GM19324 (cell line): ENCODE data around the gene ANKRD28.

Source experiments
- ATAC-seq: cut with Tn5 transposase; IDR thresholded peaks from one replicate; pipeline ENCODE4 v1.9.1; 2021; ENCODE audit warnings: mild to moderate bottlenecking, moderate library complexity; ENCODE audit not compliant: unreplicated experiment, low FRiP score

Gene ANKRD28

GRCh38 chr3:15676259-15676658 is 121.5 kb downstream of the ANKRD28 start:
- no peak for ATAC-seq

GRCh38 chr3:15673536-15673935 is 124.2 kb downstream of the ANKRD28 start:
- ATAC-seq: no peak

- no peak for ATAC-seq
These were observed 130.3 kb downstream of the ANKRD28 start for GRCh38 chr3:15667484-15667883.

GRCh38 chr3:15666277-15666676 is 131.5 kb downstream of the ANKRD28 start:
- ATAC-seq: no peak

- no peak for ATAC-seq
These were observed 132.1 kb downstream of the ANKRD28 start for GRCh38 chr3:15665510-15666150.

GRCh38 chr3:15664144-15664543 is 133.6 kb downstream of the ANKRD28 start:
- ATAC-seq: no peak

- no peak for ATAC-seq
These were observed 137.5 kb downstream of the ANKRD28 start for GRCh38 chr3:15660055-15660935.

- ATAC-seq: no peak
These were observed 138.4 kb downstream of the ANKRD28 start for GRCh38 chr3:15659254-15659975.

GRCh38 chr3:15657016-15657415 is 140.8 kb downstream of the ANKRD28 start:
- ATAC-seq: no peak

GRCh38 chr3:15656342-15656741 is 141.4 kb downstream of the ANKRD28 start:
- ATAC-seq: no peak

GRCh38 chr3:15654891-15655290 is 142.9 kb downstream of the ANKRD28 start:
- ATAC-seq: no peak

- ATAC-seq: no peak
These were observed 143.7 kb downstream of the ANKRD28 start for GRCh38 chr3:15654127-15654526.

GRCh38 chr3:15653321-15653720 is 144.5 kb downstream of the ANKRD28 start:
- ATAC-seq: no peak

GRCh38 chr3:15651396-15651795 is 146.4 kb downstream of the ANKRD28 start:
- no peak for ATAC-seq

- no peak for ATAC-seq
These were observed 147.9 kb downstream of the ANKRD28 start for GRCh38 chr3:15649858-15650257.

GRCh38 chr3:15649341-15649740 is 148.4 kb downstream of the ANKRD28 start:
- ATAC-seq: no peak

GRCh38 chr3:15647611-15648167 is 150.1 kb downstream of the ANKRD28 start:
- ATAC-seq: peak; percentile 88

GRCh38 chr3:15646851-15647511 is 150.8 kb downstream of the ANKRD28 start:
- ATAC-seq: peak; percentile 14

- ATAC-seq: no peak
These were observed 151.9 kb downstream of the ANKRD28 start for GRCh38 chr3:15645740-15646501.

- ATAC-seq: no peak
These were observed 152.5 kb downstream of the ANKRD28 start for GRCh38 chr3:15645246-15645645.
